GM21786 (cell line): Measurements from ENCODE around the gene RIN3.

Experiments used
- ATAC-seq: cut with Tn5 transposase; IDR thresholded peaks from one replicate; pipeline ENCODE4 v1.9.1; 2021; ENCODE audit not compliant: unreplicated experiment

The RIN3 gene

DNA sequence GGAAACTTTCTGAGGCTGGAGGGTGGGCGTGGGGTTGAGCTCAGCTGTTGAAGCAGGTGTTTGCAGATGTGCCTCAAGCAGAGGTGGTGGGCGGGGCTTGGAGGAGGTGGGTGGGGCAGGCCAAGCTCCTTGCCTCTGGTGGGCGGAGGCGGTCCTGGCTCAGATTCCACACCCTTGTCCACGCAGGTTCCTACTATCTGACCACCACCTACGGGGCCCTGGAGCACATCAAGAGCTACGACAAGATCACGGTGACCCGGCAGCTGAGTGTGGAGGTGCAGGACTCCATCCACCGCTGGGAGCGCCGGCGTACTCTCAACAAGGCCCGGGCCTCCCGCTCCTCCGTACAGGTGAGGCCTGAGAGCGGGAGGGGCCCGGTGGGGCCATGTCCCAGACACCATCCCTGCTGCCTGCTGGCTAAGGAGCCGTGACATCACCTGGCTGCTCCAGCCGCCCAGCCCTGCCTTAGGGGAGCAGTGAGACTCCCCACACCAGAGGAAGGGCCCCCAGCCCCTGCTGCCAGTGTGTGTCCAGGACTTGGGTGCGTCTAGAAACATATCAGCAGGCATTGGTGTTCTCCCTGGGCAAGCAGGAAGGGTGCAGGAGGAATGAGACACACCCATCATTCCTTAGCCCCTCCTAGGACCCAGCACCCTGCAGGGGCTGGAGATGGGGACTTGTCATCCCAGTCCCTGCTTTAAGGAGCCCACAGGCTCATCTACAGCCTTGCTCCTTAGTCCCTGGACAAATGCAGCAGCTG, 171.4 kb downstream of the RIN3 start:
- no peak for ATAC-seq

DNA sequence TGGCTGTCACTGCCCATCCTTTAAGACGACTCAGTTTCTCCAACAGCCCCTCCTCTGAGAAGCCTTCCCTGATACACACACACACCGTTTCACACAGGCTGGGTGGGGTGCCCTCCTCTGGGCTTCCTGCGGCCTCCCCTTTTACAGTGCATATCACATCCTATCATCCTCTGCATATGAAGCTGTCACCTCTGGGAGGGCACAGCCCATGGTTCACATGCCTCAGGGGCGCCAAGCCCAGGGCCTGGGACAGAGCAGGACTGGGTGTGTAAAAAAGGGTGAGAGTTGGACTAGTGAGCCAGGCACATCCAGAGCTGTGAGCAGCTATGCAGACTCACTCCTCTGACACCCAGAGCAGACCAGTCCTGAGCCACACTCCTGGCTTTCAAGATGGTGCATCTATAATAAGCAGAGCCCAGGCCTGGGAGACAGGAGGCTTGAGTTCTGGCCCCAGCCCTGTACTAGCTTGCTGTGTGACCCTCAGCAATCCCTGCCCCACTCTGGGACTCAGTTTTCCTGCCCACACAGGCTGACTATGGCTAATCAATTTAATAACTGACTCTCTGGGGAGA, 172.3 kb downstream of the RIN3 start:
- no peak for ATAC-seq

DNA sequence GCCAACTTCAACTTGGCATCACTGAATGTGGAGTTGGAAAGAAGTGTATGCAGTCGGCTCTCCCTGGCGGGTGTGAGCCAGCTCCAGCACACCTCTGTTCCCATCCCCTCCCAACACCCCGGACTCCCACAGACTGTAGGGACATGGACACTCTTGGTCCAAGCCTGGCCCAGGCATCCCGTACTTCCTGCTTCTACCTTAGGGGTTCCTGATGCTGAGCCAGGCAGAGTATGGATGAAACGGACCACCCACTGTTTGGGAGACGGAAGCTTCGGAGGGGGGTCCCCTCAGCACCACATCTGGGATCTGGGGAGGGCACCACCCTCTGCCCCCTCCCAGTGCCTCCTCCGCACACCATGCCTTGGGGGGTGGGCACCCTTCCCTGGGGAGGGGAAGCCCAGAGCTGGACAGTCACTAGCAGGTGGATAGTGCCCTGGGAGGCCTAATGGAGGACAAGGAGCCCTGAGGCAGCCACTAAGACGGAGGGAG, 172.9 kb downstream of the RIN3 start:
- ATAC-seq: no peak

DNA sequence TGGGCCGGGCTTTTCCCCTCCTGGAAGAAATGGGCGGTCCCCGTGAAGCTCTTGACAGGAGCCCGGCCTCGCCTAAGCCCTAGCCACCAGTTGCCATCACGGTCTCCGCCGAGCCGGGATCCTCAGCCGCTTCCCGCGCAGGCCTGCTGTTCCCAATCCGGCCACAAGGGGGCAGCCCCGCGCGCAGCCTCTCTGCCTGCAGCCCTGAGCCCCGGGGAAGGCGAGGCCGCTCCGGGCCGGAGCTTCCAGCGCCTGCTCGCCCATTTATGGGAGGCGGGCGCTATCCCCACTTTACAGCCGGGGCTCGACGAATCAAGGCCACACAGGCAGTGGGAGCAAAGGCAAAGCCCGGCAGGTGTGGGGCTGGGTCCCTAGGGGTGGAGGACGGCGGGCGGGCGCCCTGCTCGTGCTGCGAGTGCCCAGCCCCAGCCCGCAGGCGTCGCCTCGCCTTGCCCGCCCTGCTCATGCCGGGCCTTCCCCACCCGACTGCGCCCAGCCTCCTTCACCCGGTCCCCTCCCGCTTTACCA, 173.4 kb downstream of the RIN3 start:
- ATAC-seq: peak; percentile 59

DNA sequence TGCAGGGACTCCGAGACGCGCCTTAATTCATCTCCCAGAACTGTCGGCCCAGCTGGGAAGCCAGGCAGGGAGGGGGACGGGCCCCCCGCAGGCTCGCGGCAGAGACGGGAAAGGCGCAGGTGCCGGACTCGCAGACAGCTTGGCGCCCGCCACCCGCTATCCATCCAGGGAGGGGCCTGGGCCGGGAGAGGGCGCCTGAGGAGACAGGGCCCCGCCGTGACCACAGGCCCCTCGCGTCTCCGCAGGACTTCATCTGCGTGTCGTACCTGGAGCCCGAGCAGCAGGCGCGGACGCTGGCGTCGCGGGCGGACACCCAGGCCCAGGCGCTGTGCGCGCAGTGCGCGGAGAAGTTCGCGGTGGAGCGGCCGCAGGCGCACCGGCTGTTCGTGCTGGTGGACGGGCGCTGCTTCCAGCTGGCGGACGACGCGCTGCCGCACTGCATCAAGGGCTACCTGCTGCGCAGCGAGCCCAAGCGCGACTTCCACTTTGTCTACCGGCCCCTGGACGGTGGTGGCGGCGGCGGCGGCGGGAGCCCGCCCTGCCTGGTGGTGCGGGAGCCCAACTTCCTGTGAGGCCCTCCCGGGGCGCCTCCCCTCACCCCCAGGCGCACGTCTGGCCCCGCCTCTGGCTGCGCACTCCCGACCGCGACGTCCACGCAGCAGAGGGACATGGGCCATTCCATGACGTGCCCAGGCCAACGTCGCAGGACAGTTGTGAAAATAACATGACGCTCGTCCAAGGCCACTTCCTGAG, 174.3 kb downstream of the RIN3 start:
- no peak for ATAC-seq

DNA sequence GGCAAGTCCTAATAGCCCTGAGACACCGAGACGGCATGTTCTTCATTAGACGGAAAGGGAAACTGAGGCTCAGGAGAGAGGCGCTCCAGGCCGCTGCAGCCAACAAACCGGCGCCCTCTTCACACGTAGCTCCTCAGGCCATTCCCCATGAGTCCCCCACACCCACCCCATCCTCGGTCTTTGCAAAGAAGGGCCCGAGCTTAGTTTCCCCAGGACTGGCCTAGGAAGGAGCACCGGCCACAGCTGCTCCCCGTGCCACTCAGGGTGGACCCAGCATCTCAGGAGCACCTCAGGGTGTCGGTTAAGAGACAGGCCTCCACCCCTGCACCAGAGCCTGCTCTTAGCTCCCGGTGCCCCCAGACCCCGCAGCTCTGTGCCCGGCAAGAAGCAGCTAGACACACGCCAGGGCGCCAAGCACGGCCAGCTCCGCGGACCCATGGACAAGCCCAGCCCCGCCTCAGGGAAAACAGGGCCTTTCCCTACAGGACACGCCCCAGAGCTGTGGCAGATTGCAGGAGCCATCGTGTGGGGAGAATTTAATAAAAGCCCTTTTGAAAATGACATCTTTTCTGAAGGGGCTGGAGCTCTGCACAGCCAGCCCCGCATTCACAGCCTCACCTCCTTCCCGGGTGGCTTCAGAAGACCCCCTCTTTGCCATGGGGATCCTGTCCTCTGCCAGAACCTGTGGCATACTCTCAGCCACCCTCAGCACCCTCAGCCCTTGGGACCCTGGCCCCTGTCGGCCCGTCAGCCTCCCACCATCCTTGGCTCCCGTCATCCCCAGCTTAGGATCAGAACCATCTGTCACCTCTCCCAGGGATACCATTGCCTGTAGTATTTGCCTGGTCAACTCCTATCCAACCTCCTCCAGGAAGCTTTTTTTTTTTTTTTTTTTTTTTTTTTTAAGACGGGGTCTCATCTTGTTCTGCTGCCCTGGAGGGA, 175.1 kb downstream of the RIN3 start:
- no peak for ATAC-seq

DNA sequence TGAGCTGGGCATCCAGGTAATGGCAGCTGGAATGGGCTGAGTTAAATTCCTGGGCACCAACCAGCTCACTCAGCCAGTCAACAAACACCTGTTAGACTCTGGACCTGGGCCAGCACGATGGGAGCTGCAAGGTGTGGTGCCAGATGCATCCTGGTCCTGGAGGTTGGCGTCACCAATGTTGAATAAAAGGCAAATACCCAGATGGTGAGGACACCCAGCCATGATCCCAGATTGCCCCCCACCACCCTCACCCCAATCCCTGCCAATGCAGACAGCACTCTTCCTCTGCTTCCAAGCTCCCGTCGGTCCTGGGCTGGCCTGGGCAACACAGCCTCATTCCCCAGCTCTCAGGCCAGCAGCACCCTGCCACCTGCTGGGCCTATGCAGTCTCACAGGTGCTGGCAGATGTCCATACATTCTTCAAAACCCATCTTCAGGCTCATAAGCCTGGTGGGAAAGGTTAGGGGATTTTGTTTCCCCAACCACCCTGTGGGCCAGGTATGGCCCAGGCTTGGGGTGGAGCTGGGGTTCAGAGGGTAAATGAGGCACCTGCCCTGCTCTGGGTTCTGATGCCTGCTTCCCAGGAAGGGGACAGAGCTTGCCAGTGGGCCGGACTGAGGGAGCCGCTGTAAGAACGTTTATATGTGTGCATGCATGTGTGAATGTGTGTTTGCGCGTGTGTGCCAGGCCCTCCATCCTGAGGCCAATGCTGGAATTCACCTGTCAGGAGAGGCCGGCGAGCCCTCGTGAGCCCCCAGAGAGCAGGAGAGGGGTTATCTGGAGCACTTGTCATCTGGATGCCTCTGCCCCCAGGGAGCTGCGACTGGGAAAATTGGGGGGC, 176.8 kb downstream of the RIN3 start:
- no peak for ATAC-seq

DNA sequence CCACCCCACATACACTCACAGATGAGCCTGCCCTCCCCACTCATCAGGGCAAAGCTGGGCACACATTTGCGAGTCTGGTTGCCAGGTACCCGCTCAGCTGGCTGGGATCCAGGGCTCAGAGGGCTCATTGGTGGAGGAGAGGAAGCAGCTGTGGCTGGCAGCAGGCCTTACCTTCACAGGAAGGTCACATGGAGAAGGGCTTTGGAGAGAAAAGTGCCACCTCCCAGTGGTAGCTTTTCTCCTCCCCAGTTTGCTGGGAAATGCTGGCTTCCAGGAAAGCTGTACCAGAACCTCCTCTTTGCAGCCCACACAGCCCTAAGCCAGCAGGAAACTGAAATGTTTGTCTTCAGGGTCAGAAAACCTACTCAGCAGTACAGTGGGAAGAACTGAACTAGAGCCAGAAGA, 179.2 kb downstream of the RIN3 start:
- no peak for ATAC-seq

DNA sequence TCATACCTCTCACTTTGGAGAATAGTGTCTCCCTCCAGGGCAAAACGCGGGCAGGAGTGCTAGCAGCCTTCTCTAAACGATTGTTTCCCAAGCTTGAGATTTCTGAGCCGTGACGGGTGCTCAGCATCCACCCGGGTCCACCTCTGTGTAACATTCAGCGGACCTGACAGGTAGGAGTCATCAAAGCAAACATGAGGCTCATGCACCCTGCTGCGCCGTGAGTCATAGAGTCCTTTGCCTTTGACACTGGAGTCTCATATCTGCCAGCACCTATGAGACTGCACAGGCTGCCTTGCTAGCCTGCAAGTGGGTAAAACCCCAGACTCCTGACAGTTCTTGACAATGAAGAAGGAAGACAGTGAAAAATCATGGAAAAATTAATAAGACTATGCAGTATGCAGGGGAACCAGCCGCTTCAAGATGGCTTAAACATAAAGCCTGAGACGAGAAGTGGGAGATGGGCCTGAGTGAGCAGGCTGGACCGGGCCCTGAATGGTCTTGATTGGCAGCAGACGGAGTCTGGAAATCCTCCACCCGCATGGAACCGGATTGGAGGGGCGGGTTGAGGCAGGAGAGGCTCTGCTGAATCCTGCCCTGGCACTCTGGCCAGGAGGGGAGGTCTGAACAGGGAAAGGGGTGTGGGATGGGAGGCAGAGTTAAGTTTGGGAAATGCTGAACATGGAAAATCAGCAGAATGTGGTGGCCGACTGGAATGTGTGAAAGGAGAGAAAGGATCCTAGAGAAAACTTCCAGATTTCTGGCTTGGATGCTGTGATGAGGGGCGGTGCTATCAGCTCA, 180.6 kb downstream of the RIN3 start:
- no peak for ATAC-seq

DNA sequence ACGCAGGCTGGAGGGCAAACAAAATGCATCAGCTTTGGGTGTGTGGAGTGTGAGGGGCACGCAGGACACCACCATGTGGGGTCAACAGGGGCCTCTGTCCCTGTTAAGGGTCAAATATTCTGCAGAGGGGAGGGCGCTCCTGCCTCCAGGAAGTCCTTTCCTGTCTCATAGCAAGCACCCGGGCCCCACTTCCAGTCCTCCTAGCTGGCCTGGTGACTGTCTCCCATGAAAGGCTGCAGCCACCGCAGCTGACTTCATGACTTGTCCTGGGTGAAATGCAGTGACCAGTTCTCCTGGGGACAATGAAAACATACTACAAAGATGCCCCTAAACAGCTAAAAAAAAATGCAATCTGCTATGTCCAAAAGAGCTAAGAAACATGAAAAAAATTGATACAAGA, 181.2 kb downstream of the RIN3 start:
- ATAC-seq: no peak

DNA sequence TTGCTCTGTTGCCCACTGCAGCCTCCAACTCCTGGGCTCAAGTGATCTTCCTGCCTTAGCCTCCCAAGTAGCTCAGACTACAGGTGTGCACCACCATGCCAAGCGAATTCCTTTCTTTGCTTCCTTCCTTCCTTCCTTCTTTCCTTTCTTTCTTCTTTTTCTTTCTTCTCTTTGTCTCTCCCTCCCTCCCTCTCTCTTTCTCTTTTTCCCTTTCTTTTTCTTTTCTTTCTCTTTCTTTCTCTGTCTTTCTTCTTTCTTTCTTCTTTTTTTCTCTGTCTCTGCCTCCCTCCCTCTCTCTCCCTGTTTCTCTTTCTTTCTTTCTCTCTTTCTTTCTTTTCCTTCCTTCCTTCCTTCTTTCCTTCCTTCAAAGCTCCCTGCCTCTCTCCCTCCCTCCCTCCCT, 182.0 kb downstream of the RIN3 start:
- ATAC-seq: no peak

DNA sequence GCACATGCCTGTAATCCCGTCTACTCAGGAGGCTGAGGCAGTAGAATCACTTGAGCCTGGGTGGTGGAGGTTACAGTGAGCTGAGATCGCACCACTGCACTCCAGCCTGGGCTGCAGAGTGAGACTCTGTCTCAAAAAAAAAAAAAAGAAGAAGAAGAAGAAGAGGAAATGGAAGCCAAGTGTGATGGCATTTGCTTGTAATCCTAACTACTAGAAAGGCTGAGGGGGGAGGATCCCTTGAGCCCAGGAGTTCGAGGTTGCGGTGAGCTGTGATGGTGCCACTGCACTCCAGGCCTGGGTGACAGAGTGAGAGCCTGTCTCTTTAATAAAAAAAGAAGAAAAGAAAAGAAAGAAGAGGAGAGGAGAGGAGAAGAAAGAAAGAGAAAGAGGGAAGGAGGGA, 182.8 kb downstream of the RIN3 start:
- ATAC-seq: no peak

DNA sequence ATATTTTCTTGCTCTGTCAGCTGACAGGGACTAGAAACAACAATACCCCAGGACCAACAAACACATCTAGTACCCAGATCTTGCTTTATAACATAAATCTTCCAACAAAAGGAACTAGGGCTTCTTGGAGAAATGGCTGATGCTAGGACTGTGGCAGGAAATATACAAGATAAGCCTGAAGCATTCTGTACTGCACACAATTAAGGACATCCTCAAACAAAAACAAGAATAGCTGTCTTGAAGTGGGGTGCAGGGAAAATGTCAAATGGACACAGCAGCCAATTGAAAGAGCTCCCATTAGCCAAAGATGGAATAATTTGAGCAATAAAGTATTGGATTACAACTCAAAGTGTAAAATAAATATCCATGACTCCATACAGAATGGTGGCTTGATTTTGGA, 184.8 kb downstream of the RIN3 start:
- ATAC-seq: no peak

DNA sequence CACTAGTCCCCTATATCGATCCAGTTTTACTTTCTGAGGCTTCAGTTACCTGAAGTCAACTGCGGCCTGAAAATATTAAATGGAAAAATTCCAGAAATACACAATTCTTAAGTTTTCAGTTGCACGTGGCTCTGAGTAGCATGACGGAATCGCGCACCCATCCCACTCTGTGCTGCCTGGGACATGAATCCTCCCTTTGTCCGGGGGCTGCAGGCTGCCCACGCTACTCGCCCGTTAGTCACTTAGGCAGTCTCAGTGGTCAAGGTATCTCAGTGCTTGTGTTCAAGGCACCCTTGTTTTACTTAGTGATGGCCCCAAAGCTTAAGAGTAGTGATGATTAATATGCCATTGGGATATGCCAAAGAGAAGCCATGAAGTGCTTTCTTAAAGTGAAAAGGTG, 188.2 kb downstream of the RIN3 start:
- no peak for ATAC-seq

DNA sequence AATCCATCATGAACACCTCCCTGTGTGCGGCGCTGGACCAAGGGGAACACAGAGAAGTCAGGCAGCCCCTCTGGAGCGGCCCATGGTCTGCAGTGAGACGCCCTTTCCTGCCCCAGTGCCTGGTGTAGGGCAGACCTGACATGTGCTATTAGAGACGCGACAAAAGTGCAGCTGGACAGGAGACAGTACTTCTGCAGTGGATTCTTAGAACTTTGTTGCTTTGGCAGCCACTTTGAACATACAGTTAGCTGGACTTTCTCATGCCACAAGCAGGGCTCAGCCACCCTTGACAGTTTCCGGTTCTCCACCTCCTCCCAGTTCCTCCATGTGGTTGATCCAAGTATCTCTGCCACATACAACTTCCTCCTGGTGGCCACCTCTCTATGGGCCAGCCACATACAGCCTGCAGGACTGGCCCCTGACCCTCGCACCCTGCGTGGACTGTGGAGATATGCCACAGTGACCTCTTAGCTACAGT, 188.9 kb downstream of the RIN3 start:
- ATAC-seq: no peak

DNA sequence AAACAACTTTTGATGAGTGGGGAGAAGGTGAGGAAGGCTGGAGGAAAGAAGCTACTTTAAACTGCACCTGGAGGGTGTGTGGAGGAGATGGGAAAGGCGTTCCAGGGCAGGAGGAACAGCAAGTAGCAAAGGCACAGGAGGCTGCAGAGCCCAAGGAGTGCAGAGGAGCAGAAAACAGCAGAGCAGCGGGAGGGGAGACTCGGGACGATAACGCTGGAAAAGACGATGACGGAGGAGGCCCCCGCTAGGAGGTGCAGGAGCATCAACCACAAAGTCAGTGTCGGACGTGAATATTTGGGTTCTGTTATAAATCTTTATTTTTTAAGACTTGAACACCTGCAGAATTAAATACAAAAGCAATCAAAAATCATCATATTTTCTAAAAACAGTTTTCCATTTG, 189.9 kb downstream of the RIN3 start:
- ATAC-seq: no peak

DNA sequence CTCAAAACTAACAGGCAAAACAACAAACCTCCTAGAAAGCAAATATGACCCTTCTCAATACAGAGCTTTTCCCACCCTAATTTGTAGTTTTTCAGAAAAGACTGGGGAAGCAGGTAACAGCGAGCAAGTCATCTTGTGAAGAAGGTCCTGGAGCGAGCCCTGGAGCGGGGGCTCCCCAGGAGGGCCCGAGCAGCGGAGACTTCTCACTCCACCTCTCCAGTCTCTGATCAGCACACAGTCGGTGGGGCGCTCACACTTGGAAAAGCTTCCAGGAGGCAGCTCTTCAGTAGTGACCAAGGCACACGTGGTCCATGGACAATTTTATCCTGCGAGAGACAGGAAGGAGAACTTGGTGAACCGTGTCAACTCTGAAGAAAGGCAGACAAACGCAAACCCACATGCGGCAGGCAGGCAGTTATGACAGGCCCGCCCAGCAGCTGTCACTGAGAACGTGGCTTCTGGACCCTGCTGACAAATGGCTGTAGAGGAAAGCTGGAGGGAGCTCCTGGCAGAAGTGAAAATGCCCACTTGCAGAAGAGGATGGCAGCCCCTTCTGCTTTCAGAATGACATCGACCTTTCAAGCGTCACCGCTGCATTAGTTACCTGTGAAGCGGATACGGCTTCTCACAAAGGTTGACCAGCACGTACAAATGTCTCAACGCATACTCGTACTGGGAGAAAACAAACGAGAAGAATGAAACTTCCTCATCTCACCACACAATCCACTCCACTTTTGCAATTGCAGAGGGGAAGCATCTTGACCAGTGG, 190.6 kb downstream of the RIN3 start:
- ATAC-seq: peak; percentile 97

DNA sequence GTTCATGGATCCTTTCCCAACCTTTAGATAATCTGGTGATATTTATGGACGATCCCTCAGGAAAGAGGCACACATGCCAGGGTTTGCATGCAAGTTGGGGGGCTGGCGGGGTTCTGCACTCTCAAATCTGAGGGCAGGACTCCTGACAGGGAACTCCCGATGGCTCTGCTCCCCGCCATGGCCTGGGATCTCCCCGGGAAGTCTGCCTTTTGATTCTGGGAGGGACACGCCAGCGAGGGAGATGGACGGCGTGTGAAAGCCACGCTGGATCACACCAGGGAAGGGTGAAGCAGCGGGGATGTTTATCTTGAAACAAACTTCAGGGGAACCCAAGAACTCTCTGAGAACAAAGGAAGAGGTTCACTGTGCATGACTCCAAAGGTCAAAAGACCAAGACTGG, 191.2 kb downstream of the RIN3 start:
- no peak for ATAC-seq
